OCI-LY7 (cell line): ENCODE data around the gene CARD11. TPM values are rescaled to one million over a fixed set of nuclear protein-coding genes. Genes with fewer than 3 reads are reported as not detected.

Source experiments
- BruUV-seq: library from RNA; stranded (reverse); fragments of 400-500 nt; replicated peaks from 2 replicates; lab custom pipeline; 2021; lab: Mats Ljungman, UMichigan
- CTCF ChIA-PET: fragments of 300-600 bp; sonication (Branson Sonifier 250); formaldehyde crosslinking; loops from one replicate; lab custom pipeline; 2022; ENCODE audit warnings: antibody characterized with exemption; ENCODE audit not compliant: unreplicated experiment; lab: Charles Lee
- POLR2A ChIA-PET: fragments of 300-600 bp; sonication (Branson Sonifier 250); formaldehyde crosslinking; loops from one replicate; lab custom pipeline; 2022; ENCODE audit warnings: antibody characterized with exemption; lab: Charles Lee
- DNase-seq: peaks from one replicate; pipeline ENCODE4 v3.0.0-alpha.2; 2015; ENCODE audit warnings: low spot score
- H2AFZ ChIP-seq: fragments of 200-600 bp; sonication (generic), shearing (Covaris generic); 2 replicates; pipeline ENCODE4 v1.6.1; 2014; ENCODE audit warnings: mild to moderate bottlenecking, antibody characterized with exemption, low read length, moderate library complexity
- H3K27ac ChIP-seq: fragments of 200-600 bp; sonication (generic); 2 replicates; pipeline ENCODE4 v1.5.1; 2014; ENCODE audit warnings: mixed run types, low read depth, mild to moderate bottlenecking, moderate library complexity, low read length, inconsistent platforms; ENCODE audit not compliant: poor library complexity, severe bottlenecking
- H3K36me3 ChIP-seq: fragments of 200-600 bp; sonication (generic); 2 replicates; pipeline ENCODE4 v1.6.1; 2014; ENCODE audit warnings: mild to moderate bottlenecking, antibody characterized with exemption, low read length, moderate library complexity, mixed read lengths; ENCODE audit not compliant: insufficient read depth
- H3K4me1 ChIP-seq: fragments of 200-600 bp; sonication (generic); 2 replicates; pipeline ENCODE4 v1.5.1; 2014; ENCODE audit warnings: mild to moderate bottlenecking, low read length; ENCODE audit not compliant: insufficient read depth, poor library complexity, severe bottlenecking
- H3K4me2 ChIP-seq: fragments of 200-600 bp; sonication (generic); 2 replicates; pipeline ENCODE4 v1.6.1; 2014; ENCODE audit warnings: mild to moderate bottlenecking, low read length
- H3K4me3 ChIP-seq: fragments of 200-600 bp; sonication (generic); 2 replicates; pipeline ENCODE4 v1.5.1; 2014; ENCODE audit warnings: mild to moderate bottlenecking, low read depth, low read length; ENCODE audit not compliant: poor library complexity, severe bottlenecking
- H3K79me2 ChIP-seq: fragments of 200-600 bp; sonication (generic); 2 replicates; pipeline ENCODE4 v1.6.1; 2016; ENCODE audit warnings: low read depth, mild to moderate bottlenecking, low read length, moderate library complexity, mixed read lengths; ENCODE audit not compliant: insufficient read depth
- H3K9me2 ChIP-seq: fragments of 200-600 bp; sonication (generic); 2 replicates; pipeline ENCODE4 v1.6.1; 2016; ENCODE audit warnings: mild to moderate bottlenecking, low read length, mixed read lengths; ENCODE audit not compliant: insufficient read depth
- H3K9me3 ChIP-seq: fragments of 200-600 bp; sonication (generic); 2 replicates; pipeline ENCODE4 v1.6.1; 2014; ENCODE audit warnings: mild to moderate bottlenecking, mixed run types, low read length, mixed read lengths
- H4K20me1 ChIP-seq: fragments of 200-600 bp; sonication (generic); 2 replicates; pipeline ENCODE4 v1.6.1; 2014; ENCODE audit warnings: mild to moderate bottlenecking, antibody characterized with exemption, low read length, moderate library complexity, mixed read lengths; ENCODE audit not compliant: insufficient read depth
- CTCF ChIP-seq: fragments of 200-600 bp; sonication (generic); conservative IDR thresholded peaks from 2 replicates; pipeline ENCODE4 v1.5.1; 2014; ENCODE audit warnings: mild to moderate bottlenecking, antibody characterized with exemption, low read length, moderate library complexity, mixed read lengths
- EZH2phosphoT487 ChIP-seq: fragments of 200-600 bp; sonication (generic); IDR thresholded peaks from 2 replicates; pipeline ENCODE4 v1.6.1; 2018; ENCODE audit warnings: low read depth, borderline replicate concordance, mild to moderate bottlenecking, mixed run types, antibody characterized with exemption, low read length, moderate library complexity, mixed read lengths
- intact Hi-C: fragments of 100-400 bp; cut with micrococcal nuclease; formaldehyde crosslinking; loops from one replicate; pipeline ENCODE4 v1.10.0; 2022; ENCODE audit not compliant: unreplicated experiment
- total RNA-seq, 2 experiments: library from RNA; depleted of rRNA in 1 of 2; stranded (reverse); fragments of >200 nt in 1 of 2; shearing (Covaris generic) in 1 of 2; gene quantifications; 2 replicates each; pipeline ENCODE4 v1.2.3, GENCODE V29; 2014 to 2022

CARD11 gene
- total RNA-seq, 2 experiments from 2014 or later: 33.8 to 63.5 TPM

- H4K20me1 ChIP-seq: no peaks in the 10 kb centered on the region
- H3K9me2 ChIP-seq: no peaks in the 10 kb centered on the region
- H2AFZ ChIP-seq: no peak overlapping the region
- H3K4me3 ChIP-seq: no peak overlapping the region
- peaks cover 20% of the 10 kb centered on the region for H3K9me3 ChIP-seq
- H3K79me2 ChIP-seq: no peaks in the 10 kb centered on the region
- no peak for DNase-seq
- peaks cover 18% of the 10 kb centered on the region for H3K4me1 ChIP-seq
- CTCF ChIA-PET: no interaction called here
- POLR2A ChIA-PET: no interaction called here
- no peak overlapping the region for H3K4me2 ChIP-seq
- no TSS peak for BruUV-seq
- intact Hi-C loops: no loop called here
- H3K27ac ChIP-seq: no peak overlapping the region
- TF ChIP-seq CTCF (no peak), EZH2phosphoT487 (no peak)
- H3K36me3 ChIP-seq: peaks cover 23% of the 10 kb centered on the region; the same call in 1 of the 2 replicates
Observed at GRCh38 chr7:2968616-2969397, 74.9 kb downstream of the CARD11 start.

- no peaks in the 10 kb centered on the region for H4K20me1 ChIP-seq
- no peak overlapping the region for H3K4me3 ChIP-seq
- no peak overlapping the region for H2AFZ ChIP-seq
- ChIA-PET POLR2A (interaction anchor here (0.6 kb wide), 1 partner anchor 1791 kb away, joined by 4 read pairs; no protein-coding TSS in a partner anchor), CTCF (no interaction called here)
- TF ChIP-seq EZH2phosphoT487: no peak
- TF ChIP-seq CTCF: no peak
- no peaks in the 10 kb centered on the region for H3K79me2 ChIP-seq
- no peak for DNase-seq
- peaks cover 15% of the 10 kb centered on the region for H3K4me1 ChIP-seq
- BruUV-seq: no TSS peak
- intact Hi-C loops: no loop called here
- H3K36me3 ChIP-seq: peaks cover 23% of the 10 kb centered on the region; the same call in 1 of the 2 replicates
- H3K9me3 ChIP-seq: peaks cover 20% of the 10 kb centered on the region
- H3K27ac ChIP-seq: no peak overlapping the region
- H3K9me2 ChIP-seq: no peaks in the 10 kb centered on the region
- no peak overlapping the region for H3K4me2 ChIP-seq
Observed at GRCh38 chr7:2968176-2968575, 75.5 kb downstream of the CARD11 start.

GRCh38 chr7:2967705-2968104, 76.0 kb downstream of the CARD11 start:
- H3K36me3 ChIP-seq: peaks cover 23% of the 10 kb centered on the region; the same call in 1 of the 2 replicates
- no TSS peak for BruUV-seq
- POLR2A ChIA-PET: interaction anchor here (0.6 to 0.7 kb wide), 2 partner anchors 34 to 1791 kb away, joined by 3 to 4 read pairs; no protein-coding TSS in a partner anchor
- no peak for DNase-seq
- H3K79me2 ChIP-seq: no peaks in the 10 kb centered on the region
- H3K4me1 ChIP-seq: peaks cover 10% of the 10 kb centered on the region
- H3K9me2 ChIP-seq: no peaks in the 10 kb centered on the region
- intact Hi-C loops: no loop called here
- peaks cover 20% of the 10 kb centered on the region for H3K9me3 ChIP-seq
- no peak overlapping the region for H3K4me2 ChIP-seq
- no peaks in the 10 kb centered on the region for H4K20me1 ChIP-seq
- TF ChIP-seq EZH2phosphoT487 (no peak), CTCF (no peak)
- no peak overlapping the region for H2AFZ ChIP-seq
- H3K4me3 ChIP-seq: no peak overlapping the region
- CTCF ChIA-PET: no interaction called here
- no peak overlapping the region for H3K27ac ChIP-seq
